A549 (cell line): Measurements from ENCODE around the gene SOD1. TPM values are rescaled to one million over a fixed set of nuclear protein-coding genes. Genes with fewer than 3 reads are reported as not detected.

ENCODE experiments used
- ATAC-seq, 2 experiments: fragments of 200-7000 bp in 1 of 2; fragments of >200 bp in 1 of 2; cut with Nextera tagmentation in 1 of 2; cut with Tn5 transposase in 1 of 2; 3 replicates each; pipeline versions ENCODE4 v1.8.0 to v1.9.1; 2018 to 2020; ENCODE audit warnings: mild to moderate bottlenecking in 1 of 2, moderate library complexity in 1 of 2
- CTCF ChIA-PET: fragments of 300-600 bp; sonication (Branson Sonifier 250); formaldehyde crosslinking; extraction: SDS; loops from one replicate; lab custom pipeline; 2021; ENCODE audit warnings: antibody characterized with exemption, inconsistent platforms; lab: Yijun Ruan, JAX
- POLR2A ChIA-PET: fragments of 350-600 bp; formaldehyde crosslinking; extraction: SDS; loops from one replicate; lab custom pipeline; 2021; ENCODE audit warnings: antibody characterized with exemption, inconsistent platforms; lab: Yijun Ruan, JAX
- DNase-seq, 2 experiments: peaks; one replicate each; pipeline versions ENCODE4 v3.0.0 to v3.0.0-alpha.2; 2011 to 2016; ENCODE audit warnings: low read depth in 1 of 2, low spot score in 1 of 2
- FAIRE-seq: peaks from 2 replicates; lab custom pipeline; 2011; peaks lifted over from hg19 to GRCh38; lab: Jason Lieb, UNC
- H3K27ac ChIP-seq, 2 experiments: fragments of >200 bp; sonication (Bioruptor Twin); formaldehyde crosslinking; 3 replicates each; pipeline ENCODE4 v1.5.1; 2016 to 2017
- H3K4me1 ChIP-seq: fragments of >200 bp; sonication (Bioruptor Twin); formaldehyde crosslinking; 3 replicates; pipeline ENCODE4 v1.6.1; 2016
- H3K4me2 ChIP-seq: fragments of >200 bp; sonication (Bioruptor Twin); formaldehyde crosslinking; 3 replicates; pipeline ENCODE4 v1.6.1; 2016
- H3K4me3 ChIP-seq: fragments of >200 bp; sonication (Bioruptor Twin); formaldehyde crosslinking; 3 replicates; pipeline ENCODE4 v1.5.1; 2016
- H3K9me3 ChIP-seq: fragments of >200 bp; sonication (Bioruptor Twin); formaldehyde crosslinking; 3 replicates; pipeline ENCODE4 v1.6.1; 2016
- BCL3 ChIP-seq: fragments of >200 bp; sonication (Bioruptor Twin); formaldehyde crosslinking; IDR thresholded peaks from 3 replicates; pipeline ENCODE4 v1.6.1; 2016
- CBX8 ChIP-seq: fragments of 200-600 bp; sonication (generic); IDR thresholded peaks from 2 replicates; pipeline ENCODE4 v1.6.1; 2016
- CHD2 ChIP-seq: fragments of 150-350 bp; IDR thresholded peaks from 2 replicates; pipeline ENCODE4 v1.6.1; 2014; ENCODE audit warnings: low read length; ENCODE audit not compliant: partially characterized antibody
- CTCF ChIP-seq: fragments of >200 bp; sonication (Bioruptor Twin); formaldehyde crosslinking; IDR thresholded peaks from 3 replicates; pipeline ENCODE4 v1.5.1; 2016
- E2F6 ChIP-seq: IDR thresholded peaks from 2 replicates; pipeline ENCODE4 v1.6.1; 2012; ENCODE audit warnings: low read depth, borderline replicate concordance
- EHF ChIP-seq: fragments of 250-450 bp; sonication (Bioruptor Pico); IDR thresholded peaks from 2 replicates; pipeline ENCODE4 v1.5.0; 2020; ENCODE audit warnings: mild to moderate bottlenecking
- EHMT2 ChIP-seq: fragments of 200-600 bp; sonication (generic); IDR thresholded peaks from 2 replicates; pipeline ENCODE4 v1.6.1; 2016; ENCODE audit warnings: antibody characterized with exemption, low read depth, mild to moderate bottlenecking, moderate library complexity
- ELK1 ChIP-seq: fragments of 150-350 bp; IDR thresholded peaks from 2 replicates; pipeline ENCODE4 v1.6.1; 2014; ENCODE audit warnings: low read depth, mild to moderate bottlenecking, low read length
- EP300 ChIP-seq, 2 experiments: fragments of >200 bp; sonication (Bioruptor Twin); formaldehyde crosslinking; IDR thresholded peaks; 2 replicates in 1 of 2; 3 replicates in 1 of 2; pipeline ENCODE4 v1.6.1; 2016 to 2017
- FOSL2 ChIP-seq, 2 experiments: fragments of 450-650 bp in 1 of 2; fragments of >200 bp in 1 of 2; sonication (Bioruptor Twin) in 1 of 2; formaldehyde crosslinking; IDR thresholded peaks; 2 replicates each; pipeline versions ENCODE4 v1.5.0 to v1.6.1; 2016 to 2020; ENCODE audit warnings: mild to moderate bottlenecking in 1 of 2, moderate library complexity in 1 of 2
- FOXS1 ChIP-seq: fragments of 250-450 bp; sonication (Bioruptor Pico); IDR thresholded peaks from 2 replicates; pipeline ENCODE4 v1.5.0; 2020; ENCODE audit warnings: mild to moderate bottlenecking, moderate library complexity
- HOXB13 ChIP-seq: fragments of 250-450 bp; sonication (Bioruptor Pico); IDR thresholded peaks from 2 replicates; pipeline ENCODE4 v1.5.0; 2020; ENCODE audit warnings: low read depth, mild to moderate bottlenecking, moderate library complexity
- PHF8 ChIP-seq: fragments of 200-600 bp; sonication (generic); IDR thresholded peaks from 2 replicates; pipeline ENCODE4 v1.6.1; 2016; ENCODE audit warnings: low read depth, mild to moderate bottlenecking, antibody characterized with exemption, moderate library complexity, borderline replicate concordance
- POLR2A ChIP-seq: IDR thresholded peaks from 2 replicates; pipeline ENCODE4 v1.6.1; 2012; ENCODE audit warnings: mild to moderate bottlenecking, low read length
- REST ChIP-seq: fragments of 200-600 bp; sonication (generic); IDR thresholded peaks from 2 replicates; pipeline ENCODE4 v1.6.1; 2016; ENCODE audit warnings: antibody characterized with exemption, mild to moderate bottlenecking, moderate library complexity
- TFCP2L1 ChIP-seq: fragments of 250-450 bp; sonication (Bioruptor Pico); IDR thresholded peaks from 2 replicates; pipeline ENCODE4 v1.5.0; 2021; ENCODE audit warnings: mild to moderate bottlenecking
- USF2 ChIP-seq: fragments of 450-650 bp; IDR thresholded peaks from 2 replicates; pipeline ENCODE4 v1.6.1; 2014; ENCODE audit warnings: antibody characterized with exemption
- ZNF302 ChIP-seq: fragments of 250-450 bp; sonication (Bioruptor Pico); IDR thresholded peaks from 2 replicates; pipeline ENCODE4 v1.9.0; 2021; ENCODE audit warnings: inconsistent platforms, mild to moderate bottlenecking, moderate library complexity
- WGBS: methylation state at CpG from one replicate; pipeline ENCODE4 v1.1.6; 2017; ENCODE audit errors: missing lambda C conversion rate; 5-methylcytosine and 5-hydroxymethylcytosine counted together
- polyA plus RNA-seq, 4 experiments: library from polyadenylated mRNA; depleted of rRNA in 3 of 4; stranded (reverse); fragments of >200 nt; fragmentation: RNase III in 1 of 4; extraction: RNeasy Plus Mini Kit Qiagen cat#74134 plus additional on column Dnase treatment in 1 of 4; gene quantifications; 2 replicates in 3 of 4; 3 replicates in 1 of 4; pipeline ENCODE4 v1.2.3, GENCODE V29; 2011 to 2017

SOD1 gene
- polyA plus RNA-seq, 2 of the 4 experiments (the other 2 are of a cell fraction): 488 to 551 TPM

GRCh38 chr21:31634993-31635392, 24.5 kb upstream of the SOD1 start:
- CTCF ChIA-PET: no interaction called here
- ATAC-seq (no peak), DNase-seq (no peak), FAIRE-seq (no peak)
- TF ChIP-seq ELK1: no peak
- TF ChIP-seq CBX8: no peak
- no peak for TF ChIP-seq FOSL2 (IDR thresholded peaks at IDR 0.05)
- TF ChIP-seq FOSL2 (CRISPR knock-in tag; IDR thresholded peaks at IDR 0.05): no peak
- TF ChIP-seq EP300 (IDR thresholded peaks at IDR 0.05): no peak
- TF ChIP-seq CTCF: no peak
- TF ChIP-seq REST: no peak
- no peak for TF ChIP-seq USF2
- no peak for TF ChIP-seq PHF8
- no peak for TF ChIP-seq TFCP2L1 (CRISPR knock-in tag)
- TF ChIP-seq FOXS1 (CRISPR knock-in tag): no peak
- no peak for TF ChIP-seq ZNF302 (CRISPR knock-in tag)
- no peak for TF ChIP-seq EHMT2
- no peak for TF ChIP-seq E2F6
- TF ChIP-seq CHD2: no peak
- no peak for TF ChIP-seq HOXB13 (CRISPR knock-in tag)
- no peak for TF ChIP-seq BCL3
- no peak for TF ChIP-seq EHF
- no peak for TF ChIP-seq POLR2A
- WGBS: 67% methylated on average over 3 of the region's 3 CpGs
- POLR2A ChIA-PET: no interaction called here
- Histone ChIP-seq H3K4me3 (no peak overlapping the region), H3K27ac (no peak overlapping the region), H3K9me3 (no peaks in the 10 kb centered on the region), H3K4me1 (peaks cover 6% of the 10 kb centered on the region), H3K4me2 (no peak overlapping the region)
